Activated CD4-positive, alpha-beta T cell treated with anti-CD3 and anti-CD28 coated beads, Interleukin-2, amount 50 U/mL, for 4 hours (primary cell): ENCODE data around the gene BOC.

Experiments
- DNase-seq, 2 experiments: peaks; one replicate each; pipeline ENCODE4 v3.0.0-alpha.2; 2020

Gene BOC

GRCh38 chr3:113193719-113194118 is 17.6 kb upstream of the BOC start:
- DNase-seq: no peak

GRCh38 chr3:113194823-113195401 is 16.4 kb upstream of the BOC start:
- DNase-seq: no peak

DNA sequence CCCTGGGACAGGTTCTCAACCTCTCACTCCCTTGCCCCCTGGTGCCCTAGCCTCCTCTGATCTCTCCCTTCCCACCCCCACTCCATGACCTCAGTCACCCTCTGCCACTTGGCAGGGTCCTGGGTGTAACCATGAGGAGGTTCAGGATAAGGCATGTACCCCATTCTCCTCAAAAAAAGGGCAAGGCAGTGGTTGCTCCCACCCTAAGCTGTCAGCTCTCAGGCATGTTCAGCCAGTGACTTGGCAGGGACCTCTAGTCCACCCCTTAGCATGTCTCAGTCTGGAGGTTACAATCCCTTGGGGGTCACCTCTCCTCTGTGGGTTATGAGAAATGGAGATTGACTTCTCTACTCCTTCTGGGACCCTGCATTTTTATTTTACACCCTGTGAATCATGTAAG is 11.0 kb upstream of the BOC start:
- no peak for DNase-seq

- no peak for DNase-seq
These were observed 10.4 kb upstream of the BOC start for GRCh38 chr3:113200946-113201345.

DNA sequence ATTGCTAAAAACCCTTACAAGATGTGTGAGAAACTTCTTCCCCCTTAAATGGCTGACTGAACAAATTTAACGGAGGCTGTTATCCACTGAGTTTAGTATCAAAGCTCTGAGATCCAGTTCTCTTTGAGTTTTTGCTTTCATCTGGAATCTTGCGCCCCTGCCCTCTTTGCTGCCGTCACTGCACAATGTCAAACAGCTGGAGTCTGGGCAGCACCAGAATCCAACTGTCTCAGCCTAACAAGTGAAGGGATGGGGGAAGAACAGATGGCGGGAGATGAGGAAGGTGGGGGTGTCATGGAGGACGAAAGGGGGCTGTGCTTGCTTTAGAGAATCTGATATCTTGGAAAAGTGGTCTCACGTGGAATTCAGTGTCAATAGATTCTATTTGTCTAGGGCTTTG is 7.0 kb upstream of the BOC start:
- no peak for DNase-seq

DNA sequence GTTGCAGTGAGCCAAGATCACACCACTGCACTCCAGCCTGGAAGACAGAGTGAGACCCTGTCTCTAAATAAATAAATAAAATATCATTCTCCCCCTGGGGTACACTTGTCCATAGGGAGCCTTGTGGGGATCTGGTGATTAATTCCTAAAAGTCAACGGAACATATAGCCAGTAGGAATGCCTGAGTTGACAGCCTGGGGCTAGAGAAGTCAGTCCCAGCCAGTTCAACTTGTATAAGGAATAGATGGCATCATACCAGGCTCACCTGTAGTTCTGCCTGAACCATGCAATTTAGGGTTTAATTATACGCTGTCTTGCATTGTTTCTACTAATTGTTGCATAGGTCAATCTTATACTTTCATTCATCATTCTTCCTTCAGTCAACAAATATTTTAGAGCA is 5.9 kb upstream of the BOC start:
- DNase-seq: no peak

GRCh38 chr3:113210604-113211329 is 590 bp upstream of the BOC start:
- no peak for DNase-seq

DNA sequence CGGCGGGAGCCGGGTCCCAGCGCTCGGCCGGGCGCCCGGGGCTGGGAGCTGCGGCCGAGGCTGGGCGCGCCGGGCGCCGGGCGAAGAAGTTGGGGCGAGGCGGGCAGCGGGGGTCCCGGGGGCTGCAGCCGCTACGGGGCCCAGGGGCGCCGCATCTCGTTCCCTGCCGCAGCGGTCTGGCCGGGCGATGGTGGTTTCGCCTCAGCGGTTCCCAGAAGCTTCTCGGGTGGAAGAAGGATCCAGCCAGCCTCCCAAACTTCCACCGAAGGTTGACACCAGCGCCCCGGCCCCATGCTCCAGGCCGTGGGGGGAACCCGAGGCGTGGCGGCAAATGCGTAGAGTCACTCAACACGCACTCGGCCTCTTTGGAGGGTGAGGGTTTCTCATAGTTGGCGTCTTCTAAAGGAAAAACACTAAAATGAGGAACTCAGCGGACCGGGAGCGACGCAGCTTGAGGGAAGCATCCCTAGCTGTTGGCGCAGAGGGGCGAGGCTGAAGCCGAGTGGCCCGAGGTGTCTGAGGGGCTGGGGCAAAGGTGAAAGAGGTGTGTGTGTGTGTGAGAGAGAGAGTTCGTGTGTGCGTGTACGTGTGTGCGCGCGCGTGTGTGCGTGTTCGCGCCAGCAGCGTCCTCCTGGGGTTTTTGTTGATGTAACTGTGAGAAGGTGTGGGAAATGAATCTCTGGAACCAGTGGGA is 940 bp downstream of the BOC start:
- no peak for DNase-seq

GRCh38 chr3:113212844-113213375 is 1.6 kb downstream of the BOC start:
- DNase-seq: no peak

DNA sequence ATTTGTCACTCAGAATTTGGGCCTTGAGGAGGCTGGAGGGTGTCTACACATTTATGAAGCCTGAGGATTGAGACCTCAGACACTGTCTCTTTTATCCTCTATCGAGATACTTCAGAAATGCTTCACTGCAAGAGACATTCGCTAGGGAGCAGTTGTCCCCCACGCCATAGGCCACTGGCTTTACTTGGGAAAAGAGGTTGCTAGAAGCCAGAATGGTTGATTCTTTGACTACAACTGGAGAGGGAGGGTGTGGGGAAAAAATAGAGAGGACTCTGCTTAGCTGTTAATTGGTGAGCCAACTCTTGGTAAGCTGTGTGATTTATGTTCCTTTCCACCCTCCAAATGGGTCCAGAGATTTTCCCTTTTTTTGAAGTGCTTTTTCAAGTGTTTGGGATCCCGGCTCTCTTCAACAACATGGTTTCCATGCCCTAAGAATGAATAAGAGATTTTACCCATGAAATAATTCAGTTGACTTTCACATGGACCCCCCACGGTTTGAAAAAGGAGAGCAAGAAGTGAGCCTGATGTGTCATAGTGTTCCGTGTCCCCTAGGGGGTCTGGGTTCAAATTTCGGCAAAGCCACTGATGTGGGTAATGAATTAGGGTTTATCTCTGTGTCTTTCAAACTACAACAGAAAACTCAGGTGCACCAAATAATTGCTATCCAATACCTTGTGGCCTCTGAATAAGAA is 2.7 kb downstream of the BOC start:
- DNase-seq: no peak

DNA sequence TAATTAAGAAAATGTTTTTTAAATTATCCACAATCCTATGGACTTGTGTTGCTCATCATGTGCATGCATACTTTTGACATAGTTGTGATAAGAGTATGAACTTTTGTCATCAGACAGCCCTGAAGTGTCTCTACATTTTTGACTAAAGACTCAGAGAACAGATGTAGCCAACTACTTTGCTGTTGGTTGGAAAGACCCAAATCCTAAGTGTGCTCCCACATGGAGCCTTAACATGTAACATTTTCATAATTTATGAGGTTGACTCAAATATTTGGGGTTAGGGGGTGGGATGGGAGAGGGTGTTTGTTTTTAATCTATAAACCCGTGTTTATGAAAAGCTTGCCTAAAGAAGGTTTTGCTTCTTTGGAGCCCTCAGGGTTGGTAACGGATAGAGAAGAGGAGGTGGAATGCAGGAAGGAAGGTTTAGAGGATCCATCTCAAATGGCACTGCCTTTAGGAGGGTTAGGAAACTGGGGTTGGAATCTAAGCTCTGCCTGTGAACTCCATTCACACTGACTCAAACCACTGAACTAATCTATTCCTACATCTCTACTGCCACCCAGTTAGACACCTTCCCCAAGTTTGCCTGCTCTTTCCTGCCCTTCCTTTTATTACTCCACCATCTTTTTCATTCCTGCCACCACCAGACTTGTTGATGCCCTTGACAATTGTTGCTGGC is 3.7 kb downstream of the BOC start:
- no peak for DNase-seq

- no peak for DNase-seq
These were observed 5.0 kb downstream of the BOC start for GRCh38 chr3:113216393-113216792.

GRCh38 chr3:113218011-113218680 is 6.8 kb downstream of the BOC start:
- no peak for DNase-seq

GRCh38 chr3:113218681-113219045 is 7.3 kb downstream of the BOC start:
- no peak for DNase-seq

DNA sequence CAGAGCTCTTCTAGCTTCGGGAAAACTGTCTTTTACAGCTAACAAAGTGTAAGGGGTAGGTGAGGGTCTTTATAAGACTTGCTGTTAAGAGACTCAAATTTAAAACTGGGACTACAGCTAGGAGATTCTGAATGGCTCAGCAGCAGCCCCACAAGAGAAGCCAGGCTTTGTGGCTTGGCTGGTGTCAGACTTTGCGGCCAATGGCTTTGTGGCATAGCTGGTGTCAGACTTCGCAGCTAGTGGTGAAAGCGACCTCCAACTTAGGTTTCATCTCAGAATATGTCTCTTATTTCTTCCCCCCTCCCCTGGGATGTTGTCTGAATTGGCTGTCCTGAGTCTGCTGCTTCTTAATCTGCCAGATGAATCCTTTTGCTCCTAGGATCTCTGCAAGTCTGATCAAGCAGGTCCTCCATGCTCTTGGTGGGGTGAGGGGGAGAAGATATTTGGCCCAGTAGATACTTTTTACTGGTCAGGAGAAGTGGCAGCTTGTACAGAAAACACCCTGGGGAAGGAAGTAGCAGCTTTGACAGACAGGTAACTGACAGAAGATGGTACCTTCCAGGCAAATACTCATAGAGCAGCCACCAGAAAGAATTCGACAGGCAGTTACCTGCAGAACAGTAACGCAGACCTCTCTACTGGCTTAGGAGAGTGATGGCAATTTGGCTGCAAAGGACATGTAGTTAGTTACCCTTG is 8.4 kb downstream of the BOC start:
- DNase-seq: no peak

- DNase-seq: no peak
These were observed 9.4 kb downstream of the BOC start for GRCh38 chr3:113220721-113221120.

GRCh38 chr3:113221721-113222257 is 10.4 kb downstream of the BOC start:
- DNase-seq: no peak

DNA sequence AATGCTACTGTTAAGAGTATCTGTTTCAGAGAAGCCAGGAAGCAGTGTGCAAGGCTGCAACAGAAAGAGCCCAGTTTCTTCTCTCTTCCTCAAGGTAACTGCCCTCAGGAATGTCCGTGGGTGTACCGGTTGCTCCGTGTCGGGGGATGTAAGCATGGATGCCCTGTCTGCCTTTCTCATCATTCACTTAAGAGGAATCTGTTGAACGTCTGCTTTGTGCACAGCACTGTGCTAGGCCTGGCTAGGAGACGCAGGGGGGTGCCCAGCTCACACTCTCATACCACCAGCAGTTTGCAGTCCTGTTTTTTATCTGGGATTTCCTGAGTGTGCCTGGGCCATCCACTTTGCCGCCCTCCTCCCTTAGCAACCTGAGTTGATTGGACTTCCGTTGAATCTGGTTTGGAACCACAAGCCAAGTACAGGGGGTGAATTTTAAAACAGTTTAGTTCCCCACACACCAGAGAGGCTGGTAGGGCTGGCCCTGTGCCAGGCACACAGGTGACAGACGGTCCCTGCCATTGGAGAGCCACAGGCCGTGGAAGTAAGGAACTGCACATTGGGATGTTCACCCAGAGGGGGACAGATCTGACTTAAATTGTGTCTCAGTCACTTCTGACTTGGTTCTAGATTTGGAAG is 11.2 kb downstream of the BOC start:
- DNase-seq: no peak

GRCh38 chr3:113223475-113224281 is 12.3 kb downstream of the BOC start:
- no peak for DNase-seq

DNA sequence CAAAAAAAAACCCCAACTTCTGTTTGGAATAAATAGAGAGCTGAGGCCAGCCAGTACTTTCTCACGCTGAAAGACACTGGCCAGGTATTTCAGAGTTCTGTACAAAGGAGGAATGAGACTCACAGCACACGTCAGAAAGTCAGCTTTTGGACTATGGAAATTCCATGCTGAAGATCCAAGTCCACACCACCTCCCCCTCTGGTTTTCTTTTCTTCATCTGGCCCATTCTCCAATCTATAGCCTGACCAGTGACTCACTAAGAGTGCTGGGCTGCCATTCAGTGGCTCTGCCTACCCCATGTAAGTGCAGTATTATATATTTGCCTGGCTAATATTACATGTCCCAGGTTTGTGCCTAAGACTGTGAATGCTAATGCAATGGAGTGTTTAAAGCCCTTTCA is 13.9 kb downstream of the BOC start:
- DNase-seq: no peak
